ENCODE data around the gene BICDL2. TPM values are rescaled to one million over a fixed set of nuclear protein-coding genes. Genes with fewer than 3 reads are reported as not detected.
A peak's percentile ranks its signal among the peaks of the same experiment; 100 is the strongest.

The BICDL2 gene
- total RNA-seq, 1 donor from 2014 or later = not detected

GRCh38 chr16:3044708-3045107 is 8.0 kb upstream of the BICDL2 start:
- no peak for TF ChIP-seq CTCF (IDR thresholded peaks at IDR 0.05)
- no peak for ATAC-seq (ENCODE audit: low read depth)
- intact Hi-C loops (cut with micrococcal nuclease) = no loop called here
- ChIA-PET CTCF (interaction anchor here (0.6 to 1.6 kb wide), 2 partner anchors 11 to 85 kb away, joined by 3 to 4 read pairs; no protein-coding TSS in a partner anchor), POLR2A (interaction anchor here (0.5 to 1.9 kb wide), 3 partner anchors 10 to 25 kb away, joined by 3 to 6 read pairs (median 4); partner anchors contain the start of gene TNFRSF12A)
- Mint-ChIP-seq H3K9me3 (no peaks in the 10 kb centered on the region), H3K27ac (no peak overlapping the region), H3K27me3 (peaks cover 47% of the 10 kb centered on the region), H3K36me3 (ENCODE audit: low read depth) (no peaks in the 10 kb centered on the region), H3K4me3 (peak overlapping the region; percentile 76), H3K4me1 (peaks cover 11% of the 10 kb centered on the region)
- no peak for DNase-seq

- Mint-ChIP-seq H3K9me3 (no peaks in the 10 kb centered on the region), H3K27me3 (peaks cover 54% of the 10 kb centered on the region), H3K36me3 (ENCODE audit: low read depth) (no peaks in the 10 kb centered on the region), H3K27ac (no peak overlapping the region), H3K4me1 (peaks cover 11% of the 10 kb centered on the region), H3K4me3 (no peak overlapping the region)
- no peak for ATAC-seq (ENCODE audit: low read depth)
- POLR2A ChIA-PET = interaction anchor here (0.6 to 0.7 kb wide), 2 partner anchors 8 to 222 kb away, joined by 4 read pairs; no protein-coding TSS in a partner anchor
- DNase-seq = no peak
- no peak for TF ChIP-seq CTCF (IDR thresholded peaks at IDR 0.05)
- CTCF ChIA-PET = interaction anchor here (1.5 kb wide), 1 partner anchor 11 kb away, joined by 4 read pairs; no protein-coding TSS in a partner anchor
- intact Hi-C loops (cut with micrococcal nuclease) = no loop called here
Observed at GRCh38 chr16:3042376-3042775, 5.6 kb upstream of the BICDL2 start.

GRCh38 chr16:3038896-3039295 is 2.2 kb upstream of the BICDL2 start:
- Mint-ChIP-seq H3K27ac (no peak overlapping the region), H3K36me3 (ENCODE audit: low read depth) (no peaks in the 10 kb centered on the region), H3K4me1 (peaks cover 10% of the 10 kb centered on the region), H3K9me3 (no peaks in the 10 kb centered on the region), H3K27me3 (peaks cover 55% of the 10 kb centered on the region), H3K4me3 (no peak overlapping the region)
- ATAC-seq (ENCODE audit: low read depth) (no peak), DNase-seq (no peak)
- ChIA-PET CTCF (interaction anchor here (1.7 kb wide), 1 partner anchor 11 kb away, joined by 5 read pairs; no protein-coding TSS in a partner anchor), POLR2A (interaction anchor here (0.6 to 1.4 kb wide), 3 partner anchors 20 to 261 kb away, joined by 3 to 4 read pairs (median 3); no protein-coding TSS in a partner anchor)
- TF ChIP-seq CTCF (IDR thresholded peaks at IDR 0.05) = no peak
- intact Hi-C loops (cut with micrococcal nuclease) = no loop called here

- intact Hi-C loops (cut with micrococcal nuclease) = no loop called here
- TF ChIP-seq CTCF (IDR thresholded peaks at IDR 0.05) = no peak
- Mint-ChIP-seq H3K36me3 (ENCODE audit: low read depth) (no peaks in the 10 kb centered on the region), H3K27me3 (peaks cover 56% of the 10 kb centered on the region), H3K4me3 (no peak overlapping the region), H3K4me1 (peaks cover 10% of the 10 kb centered on the region), H3K9me3 (no peaks in the 10 kb centered on the region), H3K27ac (no peak overlapping the region)
- POLR2A ChIA-PET = interaction anchor here (1.4 kb wide), 1 partner anchor 21 kb away, joined by 4 read pairs; no protein-coding TSS in a partner anchor
- no peak for ATAC-seq (ENCODE audit: low read depth)
- DNase-seq = no peak
- CTCF ChIA-PET = no interaction called here
Observed at GRCh38 chr16:3038256-3038655, 1.5 kb upstream of the BICDL2 start.

GRCh38 chr16:3035972-3036725 is 595 bp downstream of the BICDL2 start:
- H3K36me3 Mint-ChIP-seq (ENCODE audit: low read depth) = no peaks in the 10 kb centered on the region
- no peak for ATAC-seq (ENCODE audit: low read depth)
- intact Hi-C loops (cut with micrococcal nuclease) = no loop called here
- H3K27ac Mint-ChIP-seq = no peak overlapping the region
- POLR2A ChIA-PET = no interaction called here
- peaks cover 11% of the 10 kb centered on the region for H3K4me1 Mint-ChIP-seq
- DNase-seq = no peak
- peaks cover 62% of the 10 kb centered on the region for H3K27me3 Mint-ChIP-seq
- CTCF ChIA-PET = interaction anchor here (9.0 kb wide), 1 partner anchor 95 kb away, joined by 87 read pairs; the partner anchor contains the start of gene ZNF213
- no peaks in the 10 kb centered on the region for H3K9me3 Mint-ChIP-seq
- H3K4me3 Mint-ChIP-seq = peak overlapping the region; percentile 35
- TF ChIP-seq CTCF (IDR thresholded peaks at IDR 0.05) = no peak

Data from activated B cell treated with CpG ODN at 0.5 μM for 24 hours (primary cell).